NOMO-1 treated with dmso at 0.1 percent for 144 hours (cell line): ENCODE measurements around the gene KRTAP12-4.
"Not testable (repeated sequence)": the region's sequence is repeated elsewhere in the genome, so short reads cannot be mapped to it uniquely, and the experiment has no call there.

Experiments used
- DNase-seq: peaks from one replicate; lab custom pipeline; 2025; ENCODE audit not compliant: unreplicated experiment; lab: John Stamatoyannopoulos, UW

The KRTAP12-4 gene

DNA sequence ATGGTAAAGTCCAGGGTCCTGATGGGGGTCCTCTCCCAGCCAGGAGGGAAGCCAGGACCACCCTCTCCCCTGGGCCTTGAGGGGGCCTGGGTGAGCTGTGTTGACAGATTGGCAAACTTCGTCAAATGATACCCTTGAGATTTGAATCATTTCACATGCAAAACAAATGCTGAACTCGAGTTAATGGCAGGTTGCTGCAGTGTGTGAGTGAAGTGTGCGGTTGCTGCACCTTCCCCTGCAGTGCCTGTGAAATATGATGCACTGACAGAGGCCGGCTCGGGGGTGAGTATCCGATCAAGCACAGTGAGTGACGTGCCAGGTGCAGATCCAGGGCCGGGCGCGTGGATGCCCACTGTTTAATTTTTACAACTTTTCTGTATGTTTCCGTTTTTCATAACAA lies 33.2 kb upstream of the KRTAP12-4 start:
- no peak for DNase-seq

DNA sequence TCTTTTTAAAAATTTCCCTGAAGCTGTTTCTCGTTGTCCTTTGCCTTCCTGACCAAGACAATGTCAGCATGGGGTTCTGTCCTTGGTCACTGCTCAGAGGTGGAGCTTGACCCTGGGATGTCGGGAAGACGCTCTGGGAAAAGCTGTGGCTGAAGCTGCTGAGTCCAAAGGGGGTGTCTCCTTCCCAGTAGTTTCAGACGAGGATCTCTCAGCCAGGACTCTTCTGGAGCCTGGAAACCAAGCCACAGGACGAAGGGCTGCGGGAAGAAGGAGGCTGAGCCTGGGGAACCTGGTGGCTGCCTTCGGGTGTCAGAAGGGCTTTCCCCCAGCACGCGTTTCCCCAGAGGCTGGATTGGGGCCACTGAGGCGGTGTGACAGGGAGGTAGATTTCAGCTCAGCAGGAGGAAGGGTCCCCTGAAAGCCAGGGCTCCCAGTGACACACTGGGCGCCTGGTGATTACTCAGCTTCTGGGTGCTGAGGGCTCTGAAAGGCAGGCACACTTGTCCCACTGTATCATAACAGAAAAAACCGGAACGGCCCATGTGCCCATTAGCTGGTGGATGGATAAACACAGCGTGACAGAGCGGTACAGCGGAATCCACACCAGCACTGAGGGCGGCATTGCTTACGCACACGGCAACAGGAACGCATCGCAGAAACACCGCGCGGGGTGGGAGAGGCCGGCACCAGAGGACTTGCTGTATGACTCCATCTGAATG lies 32.5 kb upstream of the KRTAP12-4 start:
- no peak for DNase-seq

DNA sequence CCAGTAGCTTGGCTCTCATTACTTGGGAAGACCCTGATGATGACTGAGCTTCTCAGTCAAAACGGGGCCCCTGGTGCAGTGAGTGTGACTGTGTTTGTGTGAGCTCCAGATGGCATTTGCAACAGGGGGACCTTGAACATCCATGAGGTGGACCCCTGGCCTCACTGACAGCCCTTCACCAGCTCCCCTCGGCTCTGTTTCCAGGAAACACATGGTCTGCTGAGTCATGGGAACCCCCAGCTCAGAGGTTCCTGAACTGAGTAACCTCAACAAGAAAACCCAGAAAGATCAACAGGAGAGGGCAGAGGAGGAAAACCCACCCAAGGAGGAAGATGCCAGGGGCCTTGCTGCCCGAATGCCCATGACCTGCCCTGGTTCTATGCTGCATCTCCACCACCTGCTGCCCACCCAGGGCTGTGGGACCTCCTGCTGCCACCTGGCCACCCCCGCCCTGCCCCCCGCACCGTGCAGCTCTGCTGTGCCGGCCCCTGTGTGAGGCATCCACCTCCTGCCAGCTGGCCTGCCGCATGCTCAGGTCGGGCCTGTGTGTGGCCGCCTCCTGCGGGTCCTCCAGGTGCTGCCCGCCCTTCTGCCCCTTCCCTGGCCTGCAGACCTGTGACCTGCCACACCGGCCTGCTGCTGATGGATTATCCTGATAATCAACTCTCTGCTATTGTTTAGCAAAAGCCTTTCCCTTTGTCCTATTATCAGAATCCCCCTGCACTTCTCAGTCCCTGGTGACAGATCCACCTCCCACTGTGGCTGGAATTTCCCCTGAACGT lies 31.7 kb upstream of the KRTAP12-4 start:
- no peak for DNase-seq

DNA sequence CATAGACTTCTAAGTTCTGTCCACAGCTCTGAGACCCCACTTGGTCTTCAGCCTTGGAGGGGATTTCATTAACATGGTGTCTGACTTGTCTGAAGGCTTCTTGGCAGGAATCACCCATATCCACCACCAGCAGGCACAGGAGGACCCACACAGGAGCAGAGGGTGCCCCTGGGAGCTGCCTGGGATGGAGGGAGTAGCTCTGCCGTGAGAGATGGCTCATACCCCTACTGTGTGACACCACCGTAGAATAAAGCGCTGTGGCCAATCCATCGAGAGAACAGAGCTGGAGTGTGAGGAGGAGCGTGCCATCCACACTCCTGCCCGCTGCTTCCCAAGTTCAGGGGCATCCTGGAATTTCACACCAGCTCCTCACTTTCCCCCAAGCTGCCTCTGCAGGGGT lies 30.6 kb upstream of the KRTAP12-4 start:
- DNase-seq: not testable (repeated sequence)

DNA sequence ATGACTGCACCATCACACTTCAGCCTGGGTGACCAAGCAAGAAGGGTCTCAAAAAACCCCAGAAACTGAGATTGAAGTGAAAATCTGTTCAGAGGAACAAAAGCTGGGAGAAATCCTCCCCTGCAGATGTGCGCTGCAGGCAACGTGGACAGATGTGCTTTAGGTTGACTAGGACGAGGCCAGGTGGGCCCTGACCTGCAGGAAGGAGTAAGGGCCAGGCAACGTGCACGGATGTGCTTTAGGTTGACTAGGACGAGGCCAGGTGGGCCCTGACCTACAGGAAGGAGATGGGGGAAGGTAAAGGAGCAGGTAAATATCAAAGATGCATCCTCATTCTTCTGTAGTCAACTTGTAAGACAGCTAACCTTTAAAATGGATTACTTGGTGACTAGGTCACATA lies 30.0 kb upstream of the KRTAP12-4 start:
- DNase-seq: no peak

DNA sequence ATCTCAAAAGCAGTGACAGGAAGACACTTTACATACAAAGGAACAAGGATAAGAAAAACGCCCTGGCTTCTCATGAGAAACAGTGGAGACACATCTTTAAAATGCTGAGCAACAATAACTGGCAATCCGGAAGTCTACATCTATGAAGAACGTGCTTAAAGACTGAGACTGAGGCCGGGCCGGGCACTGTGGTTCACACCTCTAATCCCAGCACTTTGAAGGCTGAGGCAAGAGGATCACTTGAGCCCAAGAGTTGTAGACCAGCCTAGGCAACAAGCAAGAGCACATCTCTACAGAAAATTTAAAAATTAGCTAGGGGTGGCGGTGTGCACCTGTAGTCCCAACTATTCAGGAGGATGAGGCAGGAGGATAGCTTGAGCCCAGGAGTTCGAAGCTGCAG lies 29.6 kb upstream of the KRTAP12-4 start:
- DNase-seq: no peak

DNA sequence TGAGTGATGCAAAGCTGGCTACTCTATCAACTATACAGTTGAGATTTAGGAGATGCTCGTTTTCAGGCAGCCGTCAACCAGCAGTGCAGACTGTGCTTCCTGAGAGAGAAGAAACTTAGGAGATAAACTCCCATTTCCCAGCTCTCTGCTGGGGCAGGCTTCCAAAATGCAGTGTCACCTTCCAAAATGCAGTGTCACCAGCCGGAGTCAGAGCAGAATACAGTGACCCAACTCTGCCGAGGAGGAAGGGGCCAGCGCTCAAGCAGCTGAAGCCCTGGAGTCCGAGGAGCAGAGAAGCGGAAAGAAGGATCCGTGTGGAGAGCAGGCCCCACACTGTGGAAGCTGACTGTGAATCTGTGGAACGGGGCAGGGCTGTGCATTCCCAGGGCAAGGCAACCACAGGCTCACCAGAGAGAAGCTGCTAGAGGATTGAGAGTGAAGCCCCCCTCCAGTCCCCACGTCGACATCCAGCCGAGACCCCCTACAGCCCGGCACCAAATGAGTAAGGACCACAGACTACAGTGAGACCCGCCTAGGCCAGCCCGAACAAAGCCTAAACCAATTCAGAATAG lies 28.2 kb upstream of the KRTAP12-4 start:
- DNase-seq: no peak

DNA sequence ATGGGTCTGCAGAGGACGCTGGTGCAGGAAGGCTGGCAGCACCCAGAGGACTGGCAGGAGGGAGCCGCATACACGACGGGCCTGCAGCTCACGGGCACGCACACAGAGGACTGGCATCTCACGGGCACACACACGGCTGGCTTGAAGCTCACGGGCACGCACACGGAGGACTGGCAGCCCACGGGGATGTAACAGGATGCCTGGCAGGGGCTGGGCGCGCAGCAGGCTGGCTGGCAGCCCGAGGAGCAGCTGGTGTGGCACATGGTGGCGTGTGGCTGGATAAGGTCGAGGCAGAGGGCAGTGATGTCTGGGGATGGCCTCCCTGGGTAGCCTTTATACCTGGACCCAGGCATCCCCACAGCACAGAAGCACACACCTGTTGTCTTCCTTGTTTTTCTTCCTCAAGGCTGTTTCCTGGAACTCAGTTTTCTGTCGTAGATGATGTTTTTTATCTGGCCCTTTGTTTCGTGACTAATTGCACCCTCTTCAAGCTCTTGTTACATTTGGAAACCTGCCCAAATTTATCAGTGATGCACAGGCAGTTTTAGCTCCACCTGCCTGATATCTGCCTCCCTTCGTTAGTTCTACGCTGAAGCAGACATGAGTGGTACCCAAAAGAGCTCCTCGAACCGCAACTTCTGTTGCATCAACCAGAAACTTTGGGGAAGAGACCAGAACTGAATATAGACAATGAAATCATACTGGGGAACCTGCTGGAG lies 27.6 kb upstream of the KRTAP12-4 start, which contains the start of gene KRTAP12-1:
Gene KRTAP12-1 (minus strand): TSS at position 303 of the 719 bp plus-strand sequence. CDS start 40 bp downstream, at position 263.
- no peak for DNase-seq

DNA sequence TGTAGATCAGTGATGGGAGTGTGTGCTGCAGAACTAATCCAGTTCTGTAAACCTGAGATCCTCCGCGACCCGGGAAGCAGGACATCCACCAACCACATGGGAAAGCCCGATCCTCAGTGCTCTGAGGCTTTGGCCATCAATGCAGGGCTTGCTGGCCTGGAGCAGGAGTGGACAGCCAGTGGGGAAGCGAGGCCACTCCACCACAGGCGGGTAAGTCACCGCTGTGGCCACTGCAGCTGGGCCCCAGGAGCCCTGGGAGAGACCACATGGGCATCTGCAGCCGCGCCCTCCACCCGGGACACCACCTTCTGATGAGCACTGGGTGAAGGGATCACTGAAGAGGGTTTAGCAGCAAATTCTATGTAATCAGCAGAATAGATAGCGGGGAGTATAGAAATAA lies 26.7 kb upstream of the KRTAP12-4 start:
- no peak for DNase-seq

DNA sequence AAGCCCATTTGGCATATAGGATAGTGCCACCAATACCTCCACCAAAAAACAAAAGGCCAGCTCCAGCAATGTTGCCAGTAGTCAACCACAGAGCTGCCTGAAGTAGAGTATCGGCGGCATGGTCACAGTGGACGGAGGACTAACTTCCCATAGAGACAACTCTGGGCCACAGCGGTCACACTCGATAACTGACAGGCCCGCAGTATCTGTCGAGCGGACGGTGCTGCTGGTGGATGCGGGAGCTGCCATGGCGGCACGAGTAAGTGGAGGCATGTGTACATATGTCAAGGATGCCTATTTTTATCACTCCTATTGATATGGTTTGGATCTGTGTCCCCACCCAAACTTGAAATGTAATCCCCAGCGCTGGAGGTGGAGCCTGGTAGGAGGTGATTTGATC lies 23.4 kb upstream of the KRTAP12-4 start:
- DNase-seq: no peak

DNA sequence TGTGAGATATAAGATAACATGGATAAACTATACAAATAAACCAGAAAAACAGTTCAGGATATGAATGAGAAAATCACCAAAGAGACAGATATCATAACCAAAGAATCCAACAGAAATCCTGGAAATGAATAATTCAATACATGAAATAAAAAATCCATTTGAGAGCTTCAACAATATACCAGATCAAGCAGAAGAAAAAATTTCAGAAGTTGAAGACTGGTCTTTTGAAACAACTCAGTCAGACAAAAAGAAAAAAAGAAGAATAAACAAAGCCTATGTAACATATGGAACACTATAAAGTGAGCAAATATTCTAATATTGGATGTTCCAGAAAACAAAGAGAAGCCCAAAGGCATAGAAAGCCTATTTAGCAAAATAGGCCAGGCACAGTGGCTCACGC lies 17.5 kb upstream of the KRTAP12-4 start:
- no peak for DNase-seq

DNA sequence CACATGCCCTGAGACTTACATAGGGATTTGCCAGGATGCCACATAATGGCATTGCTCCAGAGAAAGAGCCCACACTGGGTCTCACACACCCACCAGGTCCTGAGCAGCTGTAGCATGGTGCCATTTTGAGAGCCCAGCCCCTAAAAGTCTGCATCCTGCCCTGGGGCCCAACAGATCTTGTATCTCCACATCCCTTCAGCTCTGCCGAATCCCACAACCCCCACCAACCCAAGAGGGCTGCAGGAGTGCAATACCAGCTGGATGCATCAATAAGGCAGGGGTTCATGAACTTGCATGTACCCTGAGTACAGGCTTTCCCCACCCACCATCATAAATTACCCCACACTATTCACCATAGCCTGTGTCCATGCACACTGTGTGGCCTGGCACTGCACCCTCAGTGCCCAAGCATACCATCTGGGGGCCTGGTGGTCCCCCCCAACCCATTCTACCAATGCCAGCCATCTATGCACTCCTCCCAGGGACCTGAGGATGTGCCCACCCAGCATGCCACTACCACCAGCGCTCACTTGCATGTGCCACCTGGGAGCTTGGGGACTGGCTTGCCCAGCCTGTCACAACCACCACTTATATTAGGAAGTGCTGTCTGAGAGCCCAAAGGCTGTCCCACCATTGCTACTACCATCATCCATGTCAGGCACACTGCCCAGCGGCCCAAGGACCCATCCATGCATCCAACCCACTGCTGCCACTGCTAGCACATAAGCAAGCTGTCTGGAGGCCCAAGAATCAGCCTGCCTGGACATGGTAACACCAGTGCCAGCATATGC lies 16.4 kb upstream of the KRTAP12-4 start:
- DNase-seq: no peak

DNA sequence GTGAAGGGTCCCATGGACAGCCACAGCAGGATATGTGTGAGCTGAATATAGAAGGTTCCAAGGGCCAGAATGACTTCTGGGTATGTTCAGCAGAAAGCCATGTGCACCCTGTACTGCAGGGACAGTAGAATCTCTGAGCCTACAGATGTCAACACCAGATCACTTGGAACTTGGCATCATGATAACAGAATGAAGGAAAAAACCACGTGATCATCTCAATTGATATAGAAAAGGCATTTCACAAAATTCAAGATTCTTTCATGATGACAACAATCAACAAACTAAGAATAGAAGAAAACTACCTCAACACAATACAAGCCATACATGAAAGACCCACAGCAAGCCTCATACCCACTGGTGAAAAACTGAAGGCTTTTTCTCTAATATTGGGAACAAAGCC lies 13.2 kb upstream of the KRTAP12-4 start:
- no peak for DNase-seq

DNA sequence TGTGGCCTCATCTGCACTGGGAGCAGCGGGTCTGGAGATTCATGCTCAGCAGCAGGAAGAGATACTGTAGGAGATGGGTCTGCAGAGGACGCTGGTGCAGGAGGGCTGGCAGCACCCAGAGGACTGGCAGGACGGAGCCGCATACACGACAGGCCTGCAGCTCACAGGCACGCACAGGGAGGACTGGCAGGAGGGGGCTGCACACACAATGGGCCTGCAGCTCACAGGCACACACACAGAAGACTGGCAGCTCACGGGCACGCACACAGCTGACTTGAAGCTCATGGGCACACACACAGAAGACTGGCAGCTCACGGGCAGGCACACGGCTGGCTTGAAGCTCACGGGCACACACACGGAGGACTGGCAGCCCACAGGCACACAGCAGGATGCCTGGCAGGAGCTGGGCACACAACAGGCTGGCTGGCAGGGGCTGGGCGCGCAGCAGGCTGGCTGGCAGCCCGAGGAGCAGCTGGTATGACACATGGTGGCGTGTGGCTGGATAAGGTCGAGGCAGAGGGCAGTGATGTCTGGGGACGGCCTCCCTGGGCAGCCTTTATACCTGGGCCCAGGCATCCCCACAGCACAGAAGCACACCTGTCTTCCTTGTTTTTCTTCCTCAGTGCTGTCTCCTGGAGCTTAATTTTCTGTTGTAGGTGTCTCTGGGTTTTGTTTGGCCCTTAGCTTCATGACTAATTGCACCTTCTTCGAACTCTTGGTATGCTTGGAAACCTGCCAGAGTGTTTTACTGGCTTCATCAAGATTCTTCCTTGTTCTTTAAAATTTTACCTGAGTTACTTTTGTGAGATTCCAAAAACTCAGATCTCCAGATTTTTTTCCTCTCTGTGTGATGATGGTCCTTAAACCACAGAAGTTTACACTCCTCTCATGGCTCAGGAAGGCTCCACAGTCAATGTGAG lies 12.2 kb upstream of the KRTAP12-4 start, which contains the start of gene KRTAP12-2:
Gene KRTAP12-2 (minus strand): TSS at position 527 of the 920 bp plus-strand sequence. CDS start 41 bp downstream, at position 486.
- DNase-seq: no peak

DNA sequence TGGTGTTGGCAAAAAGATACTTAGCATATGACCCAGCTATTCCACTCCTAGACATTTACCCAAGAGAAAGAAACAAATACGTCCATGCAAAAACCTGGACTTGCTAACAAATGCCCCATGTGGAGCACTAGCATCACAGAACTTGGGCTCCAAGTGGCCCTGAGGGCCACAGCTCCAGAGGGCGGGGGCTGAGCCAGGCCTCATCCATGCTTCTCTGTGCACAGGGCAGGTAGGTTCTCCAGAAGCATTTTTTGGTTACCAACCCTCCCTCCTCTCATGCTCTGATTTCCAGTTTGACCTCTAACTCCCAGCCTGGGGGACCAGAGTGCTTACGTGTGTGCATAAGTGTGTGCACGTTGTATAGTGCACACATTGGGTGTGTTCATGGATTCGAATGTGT lies 10.2 kb upstream of the KRTAP12-4 start:
- no peak for DNase-seq

DNA sequence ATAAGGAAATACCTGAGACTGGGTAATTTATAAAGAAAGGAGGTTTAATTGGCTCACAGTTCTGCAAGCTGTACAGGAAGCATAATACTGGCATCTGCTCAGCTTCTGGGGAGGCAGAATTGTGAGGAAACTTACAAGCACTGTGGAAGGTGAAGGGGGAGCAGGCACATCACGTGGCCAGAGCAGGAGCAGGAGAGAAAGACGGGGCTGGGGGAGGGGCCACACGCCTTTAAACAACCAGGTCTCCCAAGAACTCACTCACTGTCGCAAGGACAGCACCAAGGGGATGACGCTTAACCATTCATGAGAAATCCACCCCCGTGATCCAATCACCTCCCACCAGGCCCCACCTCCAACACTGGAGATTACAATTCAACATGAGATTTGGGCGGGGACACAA lies 7.1 kb upstream of the KRTAP12-4 start:
- DNase-seq: not testable (repeated sequence)

DNA sequence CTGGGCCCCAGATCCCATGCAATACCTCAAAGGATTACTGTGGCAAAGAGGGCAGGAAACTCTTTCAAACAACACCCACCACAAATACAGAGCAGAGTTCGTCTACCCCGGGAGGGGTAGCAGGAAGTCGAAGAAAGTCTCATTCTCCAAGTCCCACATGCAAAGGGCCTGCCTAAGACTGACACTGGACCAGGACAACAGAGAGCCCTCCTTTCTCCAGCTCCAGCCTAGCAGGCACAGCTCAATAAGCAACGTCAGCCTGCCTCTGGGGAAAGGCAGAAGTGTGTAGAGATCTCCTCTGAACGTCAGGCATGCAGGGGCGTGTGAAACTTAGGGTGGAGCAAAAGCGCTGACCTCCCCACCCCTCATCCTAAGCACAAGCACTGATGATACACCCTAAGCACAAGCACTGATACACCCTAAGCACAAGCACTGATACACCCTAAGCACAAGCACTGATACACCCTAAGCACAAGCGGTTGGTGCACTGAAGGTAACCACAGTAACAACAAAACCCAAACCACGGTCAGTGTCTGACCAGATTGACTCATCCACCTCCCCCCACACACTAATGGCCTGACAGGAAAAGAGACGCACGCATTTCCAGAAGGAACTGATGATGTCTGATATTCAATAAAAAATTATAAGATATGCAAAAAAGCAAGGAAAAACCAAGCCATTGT lies 4.6 kb upstream of the KRTAP12-4 start:
- DNase-seq: no peak

DNA sequence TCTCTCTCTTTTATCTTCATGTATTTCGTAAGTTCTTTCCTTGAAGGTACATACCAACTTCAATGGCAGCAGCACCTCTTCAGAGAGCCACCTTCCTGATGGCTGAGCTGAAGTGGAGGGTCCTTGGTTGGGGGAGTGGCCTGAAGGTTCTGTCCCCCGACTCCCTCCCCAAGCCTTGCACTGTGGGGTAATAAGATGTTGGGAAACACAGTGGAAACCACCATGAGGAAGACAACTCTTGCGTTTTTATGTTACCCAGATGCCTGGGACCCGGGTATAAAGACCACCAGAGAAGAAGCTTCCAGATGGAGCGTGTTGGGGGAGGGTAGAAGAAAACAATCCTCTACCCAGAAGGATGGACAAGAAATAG lies 4.1 kb upstream of the KRTAP12-4 start:
- DNase-seq: no peak
